Stomach (tissue), 19 donors: ENCODE results near the gene BFSP1. TPM values are rescaled to one million over a fixed set of nuclear protein-coding genes. Genes with fewer than 3 reads are reported as not detected.

ENCODE experiments used
- DNase-seq, 2 donors: peaks; one replicate each; pipeline versions ENCODE4 v3.0.0 to v3.0.0-alpha.2; 2013 to 2019
- H3K27ac ChIP-seq, 5 donors: fragments of 200-600 bp in 4 of 5; sonication (generic) in 4 of 5; one replicate each; pipeline ENCODE4 v1.5.1; 2013 to 2019; ENCODE audit warnings: mild to moderate bottlenecking in 1 of 5, moderate library complexity in 1 of 5
- H3K27me3 ChIP-seq, 3 donors: fragments of 200-600 bp; sonication (generic); one replicate each; pipeline ENCODE4 v1.5.1; 2017 to 2019; ENCODE audit warnings: mixed run types in 1 of 3
- H3K36me3 ChIP-seq, 4 donors: fragments of 200-600 bp; sonication (generic); 1 replicate in 3 of 4; 2 replicates in 1 of 4; pipeline ENCODE4 v1.5.1; 2016 to 2019
- H3K4me1 ChIP-seq, 4 donors: fragments of 200-600 bp; sonication (generic); one replicate each; pipeline ENCODE4 v1.5.1; 2016 to 2019
- H3K4me3 ChIP-seq, 4 donors: fragments of 200-600 bp; sonication (generic) in 3 of 4; one replicate each; pipeline ENCODE4 v1.5.1; 2016 to 2019; ENCODE audit warnings: mild to moderate bottlenecking in 1 of 4
- H3K9me3 ChIP-seq, 4 donors: fragments of 200-600 bp; sonication (generic); one replicate each; pipeline ENCODE4 v1.5.1; 2016 to 2019
- EP300 ChIP-seq: sonication (generic); formaldehyde crosslinking; IDR thresholded peaks from one replicate; pipeline ENCODE4 v1.6.1; 2017; ENCODE audit warnings: antibody characterized with exemption
- POLR2A ChIP-seq, 4 donors: fragments of 450-650 bp; IDR thresholded peaks; one replicate each; pipeline ENCODE4 v1.6.1; 2016; ENCODE audit warnings: antibody characterized with exemption in 4 of 4, control low read depth in 2 of 4, mild to moderate bottlenecking in 1 of 4, moderate library complexity in 1 of 4
- POLR2AphosphoS5 ChIP-seq, 3 donors: sonication (generic); formaldehyde crosslinking; IDR thresholded peaks; one replicate each; pipeline ENCODE4 v1.6.1; 2016; ENCODE audit warnings: antibody characterized with exemption in 3 of 3
- WGBS, 5 donors: extraction: QIAGEN DNeasy Blood & Tissue Kit in 3 of 5; methylation state at CpG; one replicate each; pipeline versions ENCODE4 v1.1.5 to v1.1.7; 2013 to 2018; 5-methylcytosine and 5-hydroxymethylcytosine counted together
- intact Hi-C: fragments of 100-400 bp; cut with DNase I; formaldehyde crosslinking; loops from one replicate; pipeline ENCODE4 v1.15.1; 2023; ENCODE audit warnings: low total_unique reads
- long read RNA-seq, 10 donors: transcript quantifications; one replicate each; lab custom pipeline, GENCODE V29; 2026
- polyA plus RNA-seq, 3 donors: library from polyadenylated mRNA; stranded (reverse); fragments of 200-250 nt; gene quantifications; one replicate each; pipeline ENCODE4 v1.2.3, GENCODE V29; 2013
- total RNA-seq, 5 donors: library from RNA; depleted of rRNA; stranded (reverse); fragments of >200 nt; gene quantifications; one replicate each; pipeline versions ENCODE4 v1.1.0 to v1.2.3, GENCODE V29; 2014 to 2016
- TF ChIP-seq, protein P1 (sequence below), 7 experiments: fragments of 450-650 bp in 4 of 7; fragments of 200-600 bp in 3 of 7; sonication (generic) in 3 of 7; IDR thresholded peaks; one replicate each; pipeline ENCODE4 v1.5.1; 2016 to 2019; ENCODE audit warnings: antibody characterized with exemption in 7 of 7, control low read depth in 2 of 7, mild to moderate bottlenecking in 1 of 7
- donor health status: healthy with polysubstance abuse.
- donor health status: Bipolar disorder and iron deficiency.
- donor health status: healthy.

BFSP1 gene
- total RNA-seq, result 1 to 10 TPM in 3 of 5 donors, not detected in 2; 1.7 to 7.1 (median 3.2) TPM
- 1 to 10 TPM in 1 of 3 donors, under 1 TPM in 1, not detected in 1; 0.70 to 1.2 TPM for polyA plus RNA-seq
- long read RNA-seq, donor 1, partial matches to known transcripts, result 1,498 of 1,545 reads
- long read RNA-seq, donor 1, other reads (novel, unspliced or antisense), result 47 of 1,545 reads
- long read RNA-seq, donor 2, partial matches to known transcripts, result 0 of 1 reads
- long read RNA-seq, donor 2, other reads (novel, unspliced or antisense), result 0 of 1 reads
- long read RNA-seq, donor 3, result 0 reads
- long read RNA-seq, donor 4, result 0 reads
- long read RNA-seq, donor 5, partial matches to known transcripts, result 463 of 705 reads
- long read RNA-seq, donor 5, other reads (novel, unspliced or antisense), result 241 of 705 reads
- long read RNA-seq, donor 6, partial matches to known transcripts, result 1,217 of 1,320 reads
- long read RNA-seq, donor 6, other reads (novel, unspliced or antisense), result 102 of 1,320 reads
- long read RNA-seq, donor 7, partial matches to known transcripts, result 1,204 of 1,277 reads
- long read RNA-seq, donor 7, other reads (novel, unspliced or antisense), result 72 of 1,277 reads
- long read RNA-seq, donor 8, result 0 reads
- long read RNA-seq, donor 9, result 0 reads
- long read RNA-seq, donor 10, partial matches to known transcripts, result 203 of 220 reads
- long read RNA-seq, donor 10, other reads (novel, unspliced or antisense), result 17 of 220 reads

DNA sequence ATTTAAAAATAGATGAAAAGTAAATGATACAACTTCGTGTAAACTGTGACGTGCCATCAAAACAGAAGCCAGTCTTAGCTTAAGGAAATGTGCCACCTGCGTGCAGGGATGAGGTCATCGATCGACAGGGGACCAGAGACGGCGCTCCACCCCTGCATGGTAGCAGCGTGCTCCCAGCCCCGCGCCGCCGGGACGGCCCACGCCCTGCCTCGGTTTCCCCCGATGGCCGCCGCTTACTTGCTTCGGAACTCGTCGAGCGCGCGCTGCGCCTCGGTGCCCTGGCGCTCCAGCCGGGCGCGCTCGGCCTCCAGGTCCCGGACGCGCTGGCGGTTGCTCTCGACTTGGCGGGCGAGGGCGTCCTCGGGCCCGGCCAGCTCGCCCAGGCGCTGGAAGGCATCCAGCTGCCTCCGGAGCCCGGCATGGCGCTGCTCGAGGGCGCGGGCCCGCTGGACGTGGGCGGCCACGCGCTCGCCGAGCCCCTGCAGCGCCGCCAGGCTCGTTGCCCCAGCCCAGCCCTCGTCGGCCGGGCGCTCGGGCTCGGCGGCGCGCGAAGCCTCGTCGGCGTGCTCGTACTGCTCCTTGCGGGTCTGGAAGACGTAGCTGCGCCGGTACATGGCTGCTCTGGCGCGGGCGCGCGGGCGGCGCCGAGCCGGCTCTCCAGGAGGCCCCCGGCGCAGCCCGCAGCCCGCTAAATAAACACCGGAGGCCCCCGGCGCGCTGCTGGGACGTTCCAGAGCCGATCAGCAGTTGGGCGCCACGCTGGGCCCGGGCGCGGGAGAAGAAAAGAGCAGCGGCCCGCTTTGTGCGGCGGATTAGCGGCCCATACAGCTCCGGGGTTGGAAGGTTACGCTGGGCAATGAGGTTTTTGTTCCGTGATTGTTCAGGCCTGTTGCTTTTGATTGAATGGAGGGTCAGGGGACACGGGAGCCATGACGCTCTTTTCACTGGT is at the start of gene BFSP1:
BFSP1 (minus strand) TSS at position 664 of the 949 bp plus-strand sequence; CDS start at position 614, 50 bp downstream.
- H3K36me3 ChIP-seq, result no peaks in the 10 kb centered on the region
- TF ChIP-seq, protein P1, sequence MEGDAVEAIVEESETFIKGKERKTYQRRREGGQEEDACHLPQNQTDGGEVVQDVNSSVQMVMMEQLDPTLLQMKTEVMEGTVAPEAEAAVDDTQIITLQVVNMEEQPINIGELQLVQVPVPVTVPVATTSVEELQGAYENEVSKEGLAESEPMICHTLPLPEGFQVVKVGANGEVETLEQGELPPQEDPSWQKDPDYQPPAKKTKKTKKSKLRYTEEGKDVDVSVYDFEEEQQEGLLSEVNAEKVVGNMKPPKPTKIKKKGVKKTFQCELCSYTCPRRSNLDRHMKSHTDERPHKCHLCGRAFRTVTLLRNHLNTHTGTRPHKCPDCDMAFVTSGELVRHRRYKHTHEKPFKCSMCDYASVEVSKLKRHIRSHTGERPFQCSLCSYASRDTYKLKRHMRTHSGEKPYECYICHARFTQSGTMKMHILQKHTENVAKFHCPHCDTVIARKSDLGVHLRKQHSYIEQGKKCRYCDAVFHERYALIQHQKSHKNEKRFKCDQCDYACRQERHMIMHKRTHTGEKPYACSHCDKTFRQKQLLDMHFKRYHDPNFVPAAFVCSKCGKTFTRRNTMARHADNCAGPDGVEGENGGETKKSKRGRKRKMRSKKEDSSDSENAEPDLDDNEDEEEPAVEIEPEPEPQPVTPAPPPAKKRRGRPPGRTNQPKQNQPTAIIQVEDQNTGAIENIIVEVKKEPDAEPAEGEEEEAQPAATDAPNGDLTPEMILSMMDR (IDR thresholded peaks at IDR 0.05), result no peak
- TF ChIP-seq EP300 (no peak), POLR2A (IDR thresholded peaks at IDR 0.05) (no peak)
- WGBS, 5 donors, result 0 to 1% (median 1%) methylated on average over 22 to 111 of the region's 111 CpGs
- peak within 1 kb of the TSS; percentile 67 to 86 (median 82) for H3K27ac ChIP-seq
- H3K4me1 ChIP-seq, result peaks cover 0 to 17% (median 15%) of the 10 kb centered on the region in 4 donors
- intact Hi-C loops, result no loop called here
- H3K9me3 ChIP-seq, result no peaks in the 10 kb centered on the region
- H3K27me3 ChIP-seq, result peaks cover 0 to 11% (median 0%) of the 10 kb centered on the region in 3 donors
- peak within 1 kb of the TSS; percentile 55 to 63 (median 60) for H3K4me3 ChIP-seq
- DNase-seq, result peak; percentile 68 to 85

DNA sequence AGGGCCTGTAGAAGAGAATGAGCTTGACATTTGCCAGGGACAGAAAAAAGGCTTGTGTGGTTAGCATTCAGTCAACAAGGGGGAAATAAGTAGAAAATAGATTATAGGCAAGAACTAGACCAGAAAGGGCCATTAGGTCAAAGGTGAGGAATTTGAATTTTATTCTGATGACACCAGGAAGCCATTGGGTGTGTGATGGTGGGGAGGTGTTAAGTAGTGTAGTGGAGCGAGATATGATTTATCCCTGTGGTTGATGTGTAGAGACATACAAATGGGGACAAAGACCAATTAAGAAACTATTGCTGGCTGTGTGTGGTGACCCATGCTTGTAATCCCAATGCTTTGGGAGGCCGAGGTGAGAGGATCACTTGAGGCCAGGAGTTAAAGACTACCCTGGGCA is 49.7 kb upstream of the BFSP1 start:
- Histone ChIP-seq H3K27ac (peak overlapping the region in 2 of 5 donors; percentile 34 to 56), H3K9me3 (no peaks in the 10 kb centered on the region), H3K36me3 (peaks cover 0 to 6% (median 0%) of the 10 kb centered on the region in 4 donors), H3K4me3 (no peak overlapping the region), H3K4me1 (peaks cover 31 to 99% (median 70%) of the 10 kb centered on the region in 4 donors), H3K27me3 (no peaks in the 10 kb centered on the region)
- TF ChIP-seq, protein P1 (IDR thresholded peaks at IDR 0.05), result no peak
- TF ChIP-seq POLR2A (IDR thresholded peaks at IDR 0.05) (no peak), EP300 (no peak), POLR2AphosphoS5 (IDR thresholded peaks at IDR 0.05) (no peak)
- 81 to 98% (median 95%) methylated on average over 2 of the region's 2 CpGs for WGBS, 5 donors
- no peak for DNase-seq
- intact Hi-C loops, result no loop called here

GRCh38 chr20:17579369-17580039 is 48.3 kb upstream of the BFSP1 start:
- H3K4me3 ChIP-seq, result no peak overlapping the region
- H3K27me3 ChIP-seq, result no peaks in the 10 kb centered on the region
- no peaks in the 10 kb centered on the region for H3K9me3 ChIP-seq
- peaks cover 0 to under 1% (median 0%) of the 10 kb centered on the region in 4 donors for H3K36me3 ChIP-seq
- WGBS, 5 donors, result 71 to 80% (median 74%) methylated on average over 4 of the region's 4 CpGs
- H3K4me1 ChIP-seq, result peaks cover 29 to 96% (median 62%) of the 10 kb centered on the region in 4 donors
- DNase-seq, result no peak
- intact Hi-C loops, result no loop called here
- TF ChIP-seq, protein P1 (IDR thresholded peaks at IDR 0.05), result no peak
- TF ChIP-seq POLR2AphosphoS5 (IDR thresholded peaks at IDR 0.05) (no peak), POLR2A (IDR thresholded peaks at IDR 0.05) (no peak), EP300 (no peak)
- peak overlapping the region in 1 of 5 donors; percentile 56 for H3K27ac ChIP-seq
